ENCODE results near the gene JAKMIP3. TPM values are rescaled to one million over a fixed set of nuclear protein-coding genes. Genes with fewer than 3 reads are reported as not detected.
"Not testable (repeated sequence)": the region's sequence is repeated elsewhere in the genome, so short reads cannot be mapped to it uniquely, and the experiment has no call there.

JAKMIP3 gene
- total RNA-seq, 1 experiment from 2014 or later = 0.16 TPM

DNA sequence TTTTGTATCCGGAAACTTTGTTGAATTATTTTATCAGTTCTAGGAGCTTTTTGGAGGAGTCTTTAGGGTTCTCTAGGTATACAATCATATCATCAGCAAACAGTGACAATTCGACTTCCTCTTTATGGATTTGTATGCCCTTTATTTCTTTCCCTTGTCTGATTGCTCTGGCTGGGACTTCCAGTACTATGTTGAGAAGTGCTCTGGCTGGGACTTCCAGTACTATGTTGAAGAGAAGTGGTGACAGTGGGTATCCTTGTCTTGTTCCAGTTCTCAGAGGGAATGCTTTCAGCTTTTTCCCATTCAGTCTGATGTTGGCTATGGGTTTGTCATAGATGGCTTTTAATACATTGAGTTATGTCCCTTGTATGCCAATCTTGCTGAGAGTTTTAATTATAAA, 18.6 kb downstream of the JAKMIP3 start:
- H3K9me3 ChIP-seq (replicated peaks); H3K4me3 ChIP-seq; H3K4me1 ChIP-seq (replicated peaks); H3K27me3 ChIP-seq (replicated peaks); H3K36me3 ChIP-seq; H3K27ac ChIP-seq; DNase-seq (ENCODE audit: low read depth in 1 of 2, low spot score in 2 of 2): not testable (repeated sequence)

- not testable (repeated sequence) for H3K4me1 ChIP-seq (replicated peaks); H3K27me3 ChIP-seq (replicated peaks); H3K27ac ChIP-seq; H3K36me3 ChIP-seq; H3K4me3 ChIP-seq; H3K9me3 ChIP-seq (replicated peaks)
- peak in 1 of 2 experiments; percentile 34 for DNase-seq (ENCODE audit: low read depth in 1 of 2, low spot score in 2 of 2)
These were observed 27.5 kb downstream of the JAKMIP3 start for GRCh38 chr10:132093236-132093635.

DNA sequence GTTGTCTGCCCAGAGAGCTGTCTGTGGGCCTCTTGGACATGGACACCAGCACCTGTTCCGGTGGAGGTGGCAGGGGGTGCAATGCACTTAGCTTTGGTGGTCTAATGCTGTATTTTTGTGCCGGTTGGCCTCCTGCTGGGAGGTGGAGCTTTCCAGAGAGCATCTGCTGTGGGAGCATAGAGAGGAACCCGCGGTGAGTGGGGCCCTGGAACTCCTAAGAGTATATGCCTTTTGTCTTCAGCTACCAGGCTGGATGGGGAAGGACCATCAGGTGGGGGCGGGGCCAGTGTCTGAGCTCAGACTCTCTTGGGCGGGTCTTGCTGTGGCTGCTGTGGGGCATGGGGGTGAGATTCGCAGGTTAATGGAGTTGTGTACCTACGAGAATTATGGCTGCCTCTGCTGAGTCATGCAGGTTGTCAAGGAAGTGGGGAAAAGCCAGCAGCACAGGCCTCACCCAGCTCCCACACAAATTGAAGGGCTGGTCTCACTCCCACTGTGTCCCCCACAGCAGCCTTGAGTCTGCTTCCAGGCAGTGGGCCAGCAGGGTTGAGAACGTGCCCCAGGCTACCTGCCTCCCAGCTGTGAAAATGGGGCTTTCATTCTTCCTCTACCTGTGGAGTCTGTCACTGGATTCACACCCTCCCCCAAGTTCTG, 29.0 kb downstream of the JAKMIP3 start:
- Histone ChIP-seq H3K4me3 (no peak overlapping the region), H3K4me1 (replicated peaks) (no peaks in the 10 kb centered on the region), H3K27me3 (replicated peaks) (no peaks in the 10 kb centered on the region; the same call in 1 of the 2 replicates), H3K36me3 (no peaks in the 10 kb centered on the region), H3K27ac (no peak overlapping the region), H3K9me3 (replicated peaks) (no peaks in the 10 kb centered on the region)
- DNase-seq (ENCODE audit: low read depth in 1 of 2, low spot score in 2 of 2) = peak in 1 of 2 experiments; percentile 42

DNA sequence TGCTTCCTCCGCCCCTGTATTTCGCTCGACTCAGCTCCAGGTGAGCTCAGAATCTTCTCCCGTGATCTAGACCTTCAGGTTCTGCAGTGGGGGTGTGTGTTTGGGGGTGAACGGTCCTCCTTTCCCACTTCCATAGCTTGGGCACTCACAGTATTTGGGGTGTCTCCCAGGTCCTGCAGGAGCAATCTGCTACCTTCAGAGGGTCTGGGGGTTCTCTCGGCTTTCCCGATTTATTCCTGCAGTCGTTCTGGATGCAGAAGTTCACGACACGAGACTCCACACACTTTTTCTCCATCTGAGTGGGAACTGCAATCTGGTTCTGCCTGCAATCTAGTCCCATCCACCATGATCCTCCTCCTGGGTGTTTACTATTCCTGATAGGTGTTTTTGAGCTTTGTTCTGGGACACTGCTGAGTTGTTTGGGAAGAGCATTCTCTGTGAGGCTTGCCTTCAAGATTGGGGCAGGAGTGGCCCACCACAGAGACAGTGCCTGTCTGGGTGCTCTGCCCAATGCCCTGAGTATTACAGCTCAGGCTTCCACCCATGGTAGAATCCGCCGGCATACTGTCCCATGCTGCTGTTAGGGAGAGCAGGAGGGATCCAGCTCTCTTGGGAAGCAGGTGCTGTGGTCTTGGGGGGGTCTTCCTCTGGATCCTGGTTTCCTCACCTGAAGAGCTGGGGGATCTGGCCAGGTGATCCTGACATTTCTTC, 29.8 kb downstream of the JAKMIP3 start:
- DNase-seq (ENCODE audit: low read depth in 1 of 2, low spot score in 2 of 2) = peak in 1 of 2 experiments; percentile 25
- H3K9me3 ChIP-seq (replicated peaks) = no peaks in the 10 kb centered on the region
- no peaks in the 10 kb centered on the region for H3K36me3 ChIP-seq
- H3K4me3 ChIP-seq = no peak overlapping the region
- no peaks in the 10 kb centered on the region; the same call in 1 of the 2 replicates for H3K27me3 ChIP-seq (replicated peaks)
- H3K4me1 ChIP-seq (replicated peaks) = no peaks in the 10 kb centered on the region
- no peak overlapping the region for H3K27ac ChIP-seq

GRCh38 chr10:132096223-132096622, 30.5 kb downstream of the JAKMIP3 start:
- Histone ChIP-seq H3K27me3 (replicated peaks) (no peaks in the 10 kb centered on the region; the same call in 1 of the 2 replicates), H3K27ac (no peak overlapping the region), H3K4me3 (no peak overlapping the region), H3K9me3 (replicated peaks) (no peaks in the 10 kb centered on the region), H3K36me3 (no peaks in the 10 kb centered on the region), H3K4me1 (replicated peaks) (no peaks in the 10 kb centered on the region)
- peak in 1 of 2 experiments; percentile 47 for DNase-seq (ENCODE audit: low read depth in 1 of 2, low spot score in 2 of 2)

- DNase-seq (ENCODE audit: low read depth in 1 of 2, low spot score in 2 of 2) = peak in 1 of 2 experiments; percentile 28
- Histone ChIP-seq H3K36me3 (no peaks in the 10 kb centered on the region), H3K4me3 (no peak overlapping the region), H3K9me3 (replicated peaks) (no peaks in the 10 kb centered on the region), H3K27me3 (replicated peaks) (no peaks in the 10 kb centered on the region; the same call in 1 of the 2 replicates), H3K4me1 (replicated peaks) (no peaks in the 10 kb centered on the region), H3K27ac (no peak overlapping the region)
These were observed 31.2 kb downstream of the JAKMIP3 start for GRCh38 chr10:132096863-132097478.

- no peak for DNase-seq (ENCODE audit: low read depth in 1 of 2, low spot score in 2 of 2)
- H3K9me3 ChIP-seq (replicated peaks) = no peaks in the 10 kb centered on the region
- H3K4me1 ChIP-seq (replicated peaks) = no peaks in the 10 kb centered on the region
- no peak overlapping the region for H3K27ac ChIP-seq
- H3K27me3 ChIP-seq (replicated peaks) = no peaks in the 10 kb centered on the region; the same call in 1 of the 2 replicates
- H3K36me3 ChIP-seq = no peaks in the 10 kb centered on the region
- H3K4me3 ChIP-seq = no peak overlapping the region
These were observed 32.0 kb downstream of the JAKMIP3 start for GRCh38 chr10:132097609-132098377.

GRCh38 chr10:132098539-132099388, 33.0 kb downstream of the JAKMIP3 start:
- Histone ChIP-seq H3K4me1 (replicated peaks) (no peaks in the 10 kb centered on the region), H3K9me3 (replicated peaks) (no peaks in the 10 kb centered on the region), H3K27me3 (replicated peaks) (no peaks in the 10 kb centered on the region; the same call in 1 of the 2 replicates), H3K4me3 (no peak overlapping the region), H3K27ac (no peak overlapping the region), H3K36me3 (no peaks in the 10 kb centered on the region)
- DNase-seq (ENCODE audit: low read depth in 1 of 2, low spot score in 2 of 2) = peak in 1 of 2 experiments; percentile 28

DNA sequence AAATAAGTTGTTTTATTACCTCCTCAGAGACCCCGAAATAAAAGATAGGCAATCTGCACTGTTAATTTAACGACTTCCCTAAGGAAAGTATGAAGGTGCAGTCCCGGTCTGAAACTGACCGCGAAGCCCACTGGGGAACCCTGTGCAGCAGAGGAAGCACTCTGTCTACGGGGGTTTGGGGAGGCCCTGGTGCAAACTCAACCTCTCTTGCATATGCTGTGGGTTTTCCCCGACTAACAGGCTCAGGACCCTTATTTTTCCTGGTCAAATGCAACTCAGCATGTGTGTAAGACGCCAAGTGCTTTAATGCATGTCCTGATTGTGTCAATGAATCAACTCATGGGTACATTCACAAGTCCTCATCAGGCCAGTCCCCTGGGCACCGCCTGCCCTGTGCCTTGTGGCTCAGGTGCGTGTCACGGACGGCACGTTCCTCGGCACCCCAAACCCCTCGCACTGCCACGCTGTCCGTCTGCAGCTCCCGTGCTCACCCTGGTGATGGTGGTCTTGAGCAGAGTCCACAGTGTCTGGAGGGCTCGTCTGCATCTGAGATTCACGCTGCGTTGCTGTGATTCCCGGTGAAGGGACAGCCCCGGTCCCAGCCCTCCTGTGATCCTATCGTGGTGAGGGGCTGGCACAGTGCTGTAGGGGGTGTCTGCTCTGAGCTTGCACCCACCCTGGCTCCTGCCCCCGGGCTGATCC, 33.8 kb downstream of the JAKMIP3 start:
- Histone ChIP-seq H3K4me1 (replicated peaks) (no peaks in the 10 kb centered on the region), H3K27me3 (replicated peaks) (no peaks in the 10 kb centered on the region; the same call in 1 of the 2 replicates), H3K27ac (no peak overlapping the region), H3K9me3 (replicated peaks) (no peaks in the 10 kb centered on the region), H3K4me3 (no peak overlapping the region), H3K36me3 (no peaks in the 10 kb centered on the region)
- peak in 1 of 2 experiments; percentile 29 for DNase-seq (ENCODE audit: low read depth in 1 of 2, low spot score in 2 of 2)

- no peak overlapping the region for H3K4me3 ChIP-seq
- H3K27ac ChIP-seq = no peak overlapping the region
- peak in 1 of 2 experiments; percentile 34 for DNase-seq (ENCODE audit: low read depth in 1 of 2, low spot score in 2 of 2)
- no peaks in the 10 kb centered on the region for H3K9me3 ChIP-seq (replicated peaks)
- no peaks in the 10 kb centered on the region; the same call in 1 of the 2 replicates for H3K27me3 ChIP-seq (replicated peaks)
- no peaks in the 10 kb centered on the region for H3K4me1 ChIP-seq (replicated peaks)
- no peaks in the 10 kb centered on the region for H3K36me3 ChIP-seq
These were observed 34.3 kb downstream of the JAKMIP3 start for GRCh38 chr10:132100091-132100481.

DNA sequence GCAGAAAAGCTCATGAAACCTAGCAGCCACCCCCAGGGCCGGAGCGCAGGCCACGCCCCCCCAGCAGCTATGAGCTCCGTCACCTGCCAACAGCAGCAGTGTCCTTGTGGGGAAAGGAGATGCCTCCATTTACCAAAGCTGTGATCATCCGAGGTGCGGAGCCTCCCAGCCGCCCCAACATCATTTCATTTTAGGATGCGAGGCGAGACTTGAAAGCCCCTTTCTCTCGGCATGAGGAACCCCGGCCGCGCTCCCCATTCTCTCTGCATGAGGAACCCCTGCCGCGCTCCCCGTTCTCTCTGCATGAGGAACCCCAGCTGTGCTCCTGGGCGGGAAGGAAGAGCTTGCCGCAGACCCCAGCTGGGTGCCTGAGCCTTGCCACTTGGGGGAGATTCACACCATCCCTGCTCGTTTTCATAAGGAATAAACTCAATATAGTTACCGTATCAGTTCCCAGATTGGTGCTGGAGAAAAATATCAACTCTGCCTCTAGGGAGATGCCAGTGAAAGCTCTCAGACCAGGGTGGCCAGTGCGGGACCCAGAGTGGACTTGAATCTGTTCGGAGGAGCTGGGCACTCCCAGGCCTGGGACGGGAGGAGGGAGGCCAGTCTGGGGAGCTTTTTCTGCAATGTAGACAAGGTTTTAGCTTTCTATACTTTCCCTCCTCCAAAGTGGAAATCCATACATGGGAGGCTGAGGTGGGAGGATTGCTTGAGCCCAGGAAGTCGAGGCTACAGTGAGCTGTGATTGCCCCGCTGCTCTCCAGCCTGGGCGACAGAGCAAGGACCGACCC, 35.0 kb downstream of the JAKMIP3 start:
- no peaks in the 10 kb centered on the region; the same call in 1 of the 2 replicates for H3K27me3 ChIP-seq (replicated peaks)
- no peak overlapping the region for H3K27ac ChIP-seq
- H3K4me1 ChIP-seq (replicated peaks) = no peaks in the 10 kb centered on the region
- DNase-seq (ENCODE audit: low read depth in 1 of 2, low spot score in 2 of 2) = peak in 1 of 2 experiments; percentile 42
- H3K9me3 ChIP-seq (replicated peaks) = no peaks in the 10 kb centered on the region
- H3K4me3 ChIP-seq = no peak overlapping the region
- no peaks in the 10 kb centered on the region for H3K36me3 ChIP-seq

DNA sequence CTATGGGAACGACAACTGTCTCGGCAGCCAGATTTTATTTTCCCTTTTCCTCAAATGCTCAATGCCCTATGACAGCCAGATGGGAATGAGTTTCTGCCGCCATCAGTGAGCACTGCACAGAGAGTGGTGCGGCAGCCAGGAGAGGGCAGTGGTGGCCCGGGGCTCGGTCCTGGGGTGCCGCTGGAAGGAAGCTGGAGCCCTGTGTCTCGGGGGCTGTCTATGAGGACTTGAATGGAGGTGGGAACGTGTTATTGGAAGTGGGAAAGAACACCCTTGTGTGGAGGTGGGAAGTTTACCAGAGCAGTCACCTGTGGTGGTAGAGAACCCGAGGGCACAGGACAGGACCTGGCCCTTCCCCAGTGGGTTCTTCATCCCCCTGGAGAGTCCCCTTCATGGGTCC, 35.8 kb downstream of the JAKMIP3 start:
- no peaks in the 10 kb centered on the region for H3K9me3 ChIP-seq (replicated peaks)
- peak in 1 of 2 experiments; percentile 39 for DNase-seq (ENCODE audit: low read depth in 1 of 2, low spot score in 2 of 2)
- H3K27ac ChIP-seq = no peak overlapping the region
- no peaks in the 10 kb centered on the region for H3K4me1 ChIP-seq (replicated peaks)
- no peaks in the 10 kb centered on the region for H3K27me3 ChIP-seq (replicated peaks)
- no peaks in the 10 kb centered on the region for H3K36me3 ChIP-seq
- no peak overlapping the region for H3K4me3 ChIP-seq

Data from SJSA1 (cell line).